Liver (tissue), 9 donors: ENCODE results near the gene IWS1. TPM values are rescaled to one million over a fixed set of nuclear protein-coding genes. Genes with fewer than 3 reads are reported as not detected.

ENCODE experiments used
- DNase-seq: peaks from one replicate; pipeline ENCODE4 v3.0.0-alpha.2; 2017; ENCODE audit warnings: low spot score
- H3K27ac ChIP-seq, 2 donors: one replicate each; pipeline ENCODE4 v1.7.0; 2013; ENCODE audit warnings: inconsistent platforms in 2 of 2, low read length in 2 of 2, control low read depth in 1 of 2, low read depth in 1 of 2, mild to moderate bottlenecking in 1 of 2
- H3K27me3 ChIP-seq, 4 donors: one replicate each; pipeline versions ENCODE4 v1.6.1 to v1.7.0; 2013; ENCODE audit warnings: low read length in 3 of 4, inconsistent platforms in 1 of 4, mild to moderate bottlenecking in 1 of 4, moderate library complexity in 1 of 4; ENCODE audit not compliant: control insufficient read depth in 4 of 4, insufficient read depth in 4 of 4
- H3K36me3 ChIP-seq, 4 donors: one replicate each; pipeline versions ENCODE4 v1.6.1 to v1.7.0; 2013; ENCODE audit warnings: low read length in 3 of 4, mild to moderate bottlenecking in 3 of 4, low read depth in 1 of 4, moderate library complexity in 1 of 4; ENCODE audit not compliant: control insufficient read depth in 4 of 4, insufficient read depth in 3 of 4
- H3K4me1 ChIP-seq, 4 donors: one replicate each; pipeline versions ENCODE4 v1.6.1 to v1.7.0; 2013; ENCODE audit warnings: low read length in 3 of 4, mild to moderate bottlenecking in 3 of 4, moderate library complexity in 1 of 4; ENCODE audit not compliant: control insufficient read depth in 4 of 4, insufficient read depth in 4 of 4
- H3K4me3 ChIP-seq, 3 donors: one replicate each; pipeline versions ENCODE4 v1.6.1 to v1.7.0; 2013; ENCODE audit warnings: low read length in 3 of 3, control low read depth in 1 of 3, low read depth in 1 of 3, mild to moderate bottlenecking in 1 of 3
- H3K9ac ChIP-seq, 2 donors: one replicate each; pipeline ENCODE4 v1.7.0; 2013; ENCODE audit warnings: low read length in 2 of 2, mild to moderate bottlenecking in 2 of 2, moderate library complexity in 2 of 2, control low read depth in 1 of 2, low read depth in 1 of 2
- H3K9me3 ChIP-seq, 4 donors: one replicate each; pipeline versions ENCODE4 v1.6.1 to v1.7.0; 2013; ENCODE audit warnings: low read length in 3 of 4; ENCODE audit not compliant: control insufficient read depth in 4 of 4
- EGR1 ChIP-seq, 2 donors: IDR thresholded peaks; 2 replicates each; pipeline ENCODE4 v1.6.1; 2016 to 2018; ENCODE audit warnings: antibody characterized with exemption in 2 of 2, low read depth in 2 of 2
- FOXA1 ChIP-seq: IDR thresholded peaks from 2 replicates; pipeline ENCODE4 v1.6.1; 2016; ENCODE audit warnings: antibody characterized with exemption
- FOXA2 ChIP-seq: IDR thresholded peaks from 2 replicates; pipeline ENCODE4 v1.6.1; 2016; ENCODE audit warnings: antibody characterized with exemption
- GABPA ChIP-seq, 2 donors: IDR thresholded peaks in 1 of 2; conservative IDR thresholded peaks in 1 of 2; 2 replicates each; pipeline ENCODE4 v1.6.1; 2016; ENCODE audit warnings: antibody characterized with exemption in 2 of 2, mild to moderate bottlenecking in 1 of 2, moderate library complexity in 1 of 2
- HNF4A ChIP-seq, 2 donors: conservative IDR thresholded peaks; 2 replicates each; pipeline ENCODE4 v1.6.1; 2016; ENCODE audit warnings: antibody characterized with exemption in 2 of 2, mild to moderate bottlenecking in 2 of 2
- HNF4G ChIP-seq: IDR thresholded peaks from 2 replicates; pipeline ENCODE4 v1.6.1; 2016; ENCODE audit warnings: antibody characterized with exemption
- JUND ChIP-seq, 2 donors: IDR thresholded peaks; 2 replicates each; pipeline ENCODE4 v1.6.1; 2016; ENCODE audit warnings: antibody characterized with exemption in 2 of 2
- NR2F2 ChIP-seq: IDR thresholded peaks from 2 replicates; pipeline ENCODE4 v1.6.1; 2016; ENCODE audit warnings: antibody characterized with exemption
- RXRA ChIP-seq, 2 donors: IDR thresholded peaks; 2 replicates each; pipeline ENCODE4 v1.6.1; 2017 to 2018; ENCODE audit warnings: antibody characterized with exemption in 2 of 2, mild to moderate bottlenecking in 1 of 2
- TAF1 ChIP-seq: conservative IDR thresholded peaks from 2 replicates; pipeline ENCODE4 v1.6.1; 2016; ENCODE audit warnings: antibody characterized with exemption, mild to moderate bottlenecking
- YY1 ChIP-seq: IDR thresholded peaks from 2 replicates; pipeline ENCODE4 v1.6.1; 2016; ENCODE audit warnings: antibody characterized with exemption, mild to moderate bottlenecking
- WGBS: extraction: QIAGEN DNeasy Blood & Tissue Kit; methylation state at CpG from one replicate; pipeline ENCODE4 v1.1.7; 2013; 5-methylcytosine and 5-hydroxymethylcytosine counted together
- polyA plus RNA-seq, 2 donors: library from polyadenylated mRNA; stranded (reverse) in 1 of 2; unstranded in 1 of 2; fragments of 200-250 nt in 1 of 2; fragments of >200 nt in 1 of 2; fragmentation: Nextera tagmentation in 1 of 2; extraction: Ambion mirVana in 1 of 2; gene quantifications; one replicate each; pipeline versions ENCODE4 v1.2.1 to v1.2.3, GENCODE V29; 2013 to 2015
- total RNA-seq, 2 donors: library from RNA; depleted of rRNA; stranded (reverse); fragments of >200 nt; gene quantifications; one replicate each; pipeline ENCODE4 v1.2.3, GENCODE V29; 2014
- TF ChIP-seq, protein P1 (sequence below): IDR thresholded peaks from 2 replicates; pipeline ENCODE4 v1.6.1; 2016; ENCODE audit warnings: antibody characterized with exemption, mild to moderate bottlenecking
- TF ChIP-seq, protein P2 (sequence below): IDR thresholded peaks from 2 replicates; pipeline ENCODE4 v1.6.1; 2016; ENCODE audit warnings: antibody characterized with exemption
- TF ChIP-seq, protein P3 (sequence below): IDR thresholded peaks from 2 replicates; pipeline ENCODE4 v1.6.1; 2016; ENCODE audit warnings: antibody characterized with exemption
- donor health status: healthy.
- donor health status: healthy.
- donor health status: healthy.
- donor health status: healthy.
- donor health status: healthy.

The IWS1 gene
- total and polyA plus RNA-seq, 4 donors, result 13.0 to 28.9 (median 22.8) TPM

DNA sequence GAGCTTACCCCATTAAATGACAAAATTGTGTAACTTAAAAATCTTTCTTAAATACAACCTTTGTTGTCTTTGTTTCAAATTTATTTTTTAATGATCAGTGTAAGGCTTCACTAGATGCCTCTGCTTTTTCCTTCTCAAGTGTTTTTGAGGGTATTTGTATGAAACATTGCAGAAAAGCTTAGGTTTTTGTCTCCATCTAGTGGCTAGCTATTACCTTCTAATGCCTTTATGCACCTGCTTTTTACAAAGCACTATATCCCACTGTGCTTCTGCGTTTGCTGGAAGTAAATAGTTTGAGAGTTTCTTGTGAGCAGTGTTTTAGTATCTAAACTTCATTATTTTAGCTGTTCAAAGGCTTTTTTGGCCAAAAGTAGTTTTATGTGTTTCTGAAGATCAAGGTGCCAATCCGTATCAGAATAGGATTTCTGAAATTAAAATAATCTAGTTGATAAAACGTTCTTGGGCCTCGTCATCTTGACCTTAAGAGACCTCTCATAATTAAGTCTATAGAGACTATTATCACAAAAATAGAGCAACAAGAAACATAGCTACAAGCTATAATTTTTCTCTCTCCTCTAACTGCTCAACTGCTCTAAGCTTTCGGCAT is 47.0 kb downstream of the IWS1 start (continued):
- TF ChIP-seq, protein P1, sequence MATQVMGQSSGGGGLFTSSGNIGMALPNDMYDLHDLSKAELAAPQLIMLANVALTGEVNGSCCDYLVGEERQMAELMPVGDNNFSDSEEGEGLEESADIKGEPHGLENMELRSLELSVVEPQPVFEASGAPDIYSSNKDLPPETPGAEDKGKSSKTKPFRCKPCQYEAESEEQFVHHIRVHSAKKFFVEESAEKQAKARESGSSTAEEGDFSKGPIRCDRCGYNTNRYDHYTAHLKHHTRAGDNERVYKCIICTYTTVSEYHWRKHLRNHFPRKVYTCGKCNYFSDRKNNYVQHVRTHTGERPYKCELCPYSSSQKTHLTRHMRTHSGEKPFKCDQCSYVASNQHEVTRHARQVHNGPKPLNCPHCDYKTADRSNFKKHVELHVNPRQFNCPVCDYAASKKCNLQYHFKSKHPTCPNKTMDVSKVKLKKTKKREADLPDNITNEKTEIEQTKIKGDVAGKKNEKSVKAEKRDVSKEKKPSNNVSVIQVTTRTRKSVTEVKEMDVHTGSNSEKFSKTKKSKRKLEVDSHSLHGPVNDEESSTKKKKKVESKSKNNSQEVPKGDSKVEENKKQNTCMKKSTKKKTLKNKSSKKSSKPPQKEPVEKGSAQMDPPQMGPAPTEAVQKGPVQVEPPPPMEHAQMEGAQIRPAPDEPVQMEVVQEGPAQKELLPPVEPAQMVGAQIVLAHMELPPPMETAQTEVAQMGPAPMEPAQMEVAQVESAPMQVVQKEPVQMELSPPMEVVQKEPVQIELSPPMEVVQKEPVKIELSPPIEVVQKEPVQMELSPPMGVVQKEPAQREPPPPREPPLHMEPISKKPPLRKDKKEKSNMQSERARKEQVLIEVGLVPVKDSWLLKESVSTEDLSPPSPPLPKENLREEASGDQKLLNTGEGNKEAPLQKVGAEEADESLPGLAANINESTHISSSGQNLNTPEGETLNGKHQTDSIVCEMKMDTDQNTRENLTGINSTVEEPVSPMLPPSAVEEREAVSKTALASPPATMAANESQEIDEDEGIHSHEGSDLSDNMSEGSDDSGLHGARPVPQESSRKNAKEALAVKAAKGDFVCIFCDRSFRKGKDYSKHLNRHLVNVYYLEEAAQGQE, result no peak
- no peak for TF ChIP-seq FOXA1
- TF ChIP-seq, protein P2, sequence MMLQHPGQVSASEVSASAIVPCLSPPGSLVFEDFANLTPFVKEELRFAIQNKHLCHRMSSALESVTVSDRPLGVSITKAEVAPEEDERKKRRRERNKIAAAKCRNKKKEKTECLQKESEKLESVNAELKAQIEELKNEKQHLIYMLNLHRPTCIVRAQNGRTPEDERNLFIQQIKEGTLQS, result no peak
- TF ChIP-seq NR2F2, result no peak
- TF ChIP-seq GABPA (IDR thresholded peaks at IDR 0.05 in 1 of 2, conservative IDR thresholded peaks at IDR 0.05 in 1 of 2), result no peak
- TF ChIP-seq EGR1 (IDR thresholded peaks at IDR 0.05; ENCODE audit: low read depth in 2 of 2), result no peak
- no peak for TF ChIP-seq FOXA2
- peak in 1 of 2 donors; percentile 25 for TF ChIP-seq HNF4A (conservative IDR thresholded peaks at IDR 0.05)
- no peak for TF ChIP-seq JUND (IDR thresholded peaks at IDR 0.05)
- TF ChIP-seq HNF4G, result no peak

DNA sequence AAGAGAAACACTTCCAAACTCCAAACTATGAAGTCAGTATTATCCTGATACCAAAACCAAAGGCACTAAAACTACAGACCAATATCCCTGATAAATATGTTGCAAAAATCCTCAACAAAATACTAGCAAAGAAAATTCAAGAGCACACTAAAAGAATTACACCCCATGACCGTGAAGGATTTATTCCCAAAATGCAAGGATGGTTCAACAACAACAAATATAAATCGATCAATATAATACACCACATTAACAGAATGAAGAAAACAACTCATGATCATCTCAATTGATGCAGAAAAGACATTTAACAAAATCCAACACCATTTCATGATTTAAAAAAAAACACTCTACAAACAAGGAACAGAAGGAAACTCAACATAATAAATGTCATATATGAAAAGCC is 50.5 kb downstream of the IWS1 start:
- no peaks in the 10 kb centered on the region for H3K27me3 ChIP-seq
- no peak for DNase-seq
- H3K9ac ChIP-seq, result no peak overlapping the region
- H3K27ac ChIP-seq, result no peak overlapping the region
- WGBS, result 95% methylated on average over 2 of the region's 2 CpGs
- peaks cover 4 to 26% (median 5%) of the 10 kb centered on the region in 4 donors for H3K4me1 ChIP-seq
- no peaks in the 10 kb centered on the region for H3K9me3 ChIP-seq
- peaks cover 0 to 7% (median under 1%) of the 10 kb centered on the region in 4 donors for H3K36me3 ChIP-seq
- no peak overlapping the region for H3K4me3 ChIP-seq
- TF ChIP-seq HNF4A (conservative IDR thresholded peaks at IDR 0.05) (no peak), RXRA (IDR thresholded peaks at IDR 0.05) (no peak), FOXA2 (no peak), TAF1 (no peak), FOXA1 (no peak), JUND (IDR thresholded peaks at IDR 0.05) (no peak)
- TF ChIP-seq, protein P3, sequence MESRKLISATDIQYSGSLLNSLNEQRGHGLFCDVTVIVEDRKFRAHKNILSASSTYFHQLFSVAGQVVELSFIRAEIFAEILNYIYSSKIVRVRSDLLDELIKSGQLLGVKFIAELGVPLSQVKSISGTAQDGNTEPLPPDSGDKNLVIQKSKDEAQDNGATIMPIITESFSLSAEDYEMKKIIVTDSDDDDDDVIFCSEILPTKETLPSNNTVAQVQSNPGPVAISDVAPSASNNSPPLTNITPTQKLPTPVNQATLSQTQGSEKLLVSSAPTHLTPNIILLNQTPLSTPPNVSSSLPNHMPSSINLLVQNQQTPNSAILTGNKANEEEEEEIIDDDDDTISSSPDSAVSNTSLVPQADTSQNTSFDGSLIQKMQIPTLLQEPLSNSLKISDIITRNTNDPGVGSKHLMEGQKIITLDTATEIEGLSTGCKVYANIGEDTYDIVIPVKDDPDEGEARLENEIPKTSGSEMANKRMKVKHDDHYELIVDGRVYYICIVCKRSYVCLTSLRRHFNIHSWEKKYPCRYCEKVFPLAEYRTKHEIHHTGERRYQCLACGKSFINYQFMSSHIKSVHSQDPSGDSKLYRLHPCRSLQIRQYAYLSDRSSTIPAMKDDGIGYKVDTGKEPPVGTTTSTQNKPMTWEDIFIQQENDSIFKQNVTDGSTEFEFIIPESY, result no peak

DNA sequence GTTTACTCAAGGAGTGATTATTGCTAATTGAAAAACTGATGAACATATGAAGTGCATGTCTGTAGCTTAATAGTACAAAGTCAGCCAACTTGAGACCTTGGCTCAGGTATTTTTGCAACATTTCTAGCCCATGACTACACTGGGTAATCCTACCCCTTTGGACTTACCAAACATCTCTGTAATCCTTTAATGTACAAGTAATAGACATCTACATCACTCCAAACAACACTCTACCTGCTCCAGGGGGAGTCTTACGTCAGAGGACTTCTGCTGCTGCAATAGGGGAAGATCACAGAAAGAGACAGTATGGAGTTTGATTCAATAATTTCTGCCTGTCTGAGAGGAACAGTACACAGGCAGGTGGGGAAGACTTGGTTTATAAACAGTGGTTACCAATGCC is 54.0 kb downstream of the IWS1 start:
- no peak for DNase-seq
- Histone ChIP-seq H3K9ac (no peak overlapping the region), H3K27ac (no peak overlapping the region), H3K9me3 (no peaks in the 10 kb centered on the region), H3K4me1 (peaks cover 0 to 28% (median 3%) of the 10 kb centered on the region in 4 donors), H3K36me3 (peaks cover 0 to 11% (median under 1%) of the 10 kb centered on the region in 4 donors), H3K4me3 (no peak overlapping the region), H3K27me3 (no peaks in the 10 kb centered on the region)
- TF ChIP-seq YY1, result no peak
- WGBS, result 92% methylated on average over 1 of the region's 1 CpG
